Muscle layer of duodenum (tissue), 2 donors: ENCODE measurements around the gene OPCML.

Source experiments
- H3K27ac ChIP-seq: one replicate; pipeline ENCODE4 v1.7.0; 2013; ENCODE audit warnings: mild to moderate bottlenecking, low read length
- H3K27me3 ChIP-seq: one replicate; pipeline ENCODE4 v1.7.0; 2013; ENCODE audit warnings: low read depth, mild to moderate bottlenecking, control low read depth, low read length
- H3K36me3 ChIP-seq, 2 donors: one replicate each; pipeline ENCODE4 v1.7.0; 2013; ENCODE audit warnings: low read length in 2 of 2, control low read depth in 1 of 2, mild to moderate bottlenecking in 1 of 2; ENCODE audit not compliant: insufficient read depth in 2 of 2, control insufficient read depth in 1 of 2
- H3K4me1 ChIP-seq, 2 donors: one replicate each; pipeline ENCODE4 v1.7.0; 2013; ENCODE audit warnings: low read length in 2 of 2, mild to moderate bottlenecking in 2 of 2, control low read depth in 1 of 2, moderate library complexity in 1 of 2; ENCODE audit not compliant: insufficient read depth in 2 of 2, control insufficient read depth in 1 of 2
- H3K4me3 ChIP-seq, 2 donors: one replicate each; pipeline ENCODE4 v1.7.0; 2013; ENCODE audit warnings: low read length in 2 of 2, low read depth in 1 of 2, mild to moderate bottlenecking in 1 of 2
- H3K9me3 ChIP-seq, 2 donors: one replicate each; pipeline ENCODE4 v1.7.0; 2013; ENCODE audit warnings: low read length in 2 of 2, control low read depth in 1 of 2, mild to moderate bottlenecking in 1 of 2; ENCODE audit not compliant: control insufficient read depth in 1 of 2
- donor health status: healthy.

The OPCML gene

GRCh38 chr11:132895340-132895739 is 637.0 kb downstream of the OPCML start:
- no peaks in the 10 kb centered on the region for H3K4me1 ChIP-seq
- H3K36me3 ChIP-seq, result no peaks in the 10 kb centered on the region
- no peak overlapping the region for H3K27ac ChIP-seq
- no peaks in the 10 kb centered on the region for H3K27me3 ChIP-seq
- H3K4me3 ChIP-seq, result no peak overlapping the region
- no peaks in the 10 kb centered on the region for H3K9me3 ChIP-seq

- H3K4me1 ChIP-seq, result no peaks in the 10 kb centered on the region
- H3K36me3 ChIP-seq, result no peaks in the 10 kb centered on the region
- H3K4me3 ChIP-seq, result no peak overlapping the region
- H3K9me3 ChIP-seq, result no peaks in the 10 kb centered on the region
- no peaks in the 10 kb centered on the region for H3K27me3 ChIP-seq
- H3K27ac ChIP-seq, result no peak overlapping the region
Measured at GRCh38 chr11:132894606-132895005, 637.7 kb downstream of the OPCML start.

DNA sequence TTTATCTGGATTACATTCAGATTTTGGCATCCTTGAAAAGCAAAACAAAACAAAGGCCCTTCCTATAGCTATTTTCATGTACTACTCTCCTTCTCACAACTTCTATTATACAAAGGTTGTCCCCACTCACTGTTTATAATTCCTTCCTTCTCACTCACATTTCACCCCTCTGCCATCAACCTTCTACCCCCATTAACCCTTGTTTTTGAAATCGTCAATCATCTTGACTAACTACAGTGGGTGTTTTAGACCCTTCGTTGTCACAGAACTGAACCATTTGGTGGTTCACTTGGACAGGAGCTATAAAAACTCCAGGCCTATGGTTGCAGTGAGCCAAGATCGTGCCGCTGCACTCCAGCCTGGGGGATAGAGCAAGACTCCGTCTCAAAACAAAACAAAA is 639.4 kb downstream of the OPCML start:
- no peaks in the 10 kb centered on the region for H3K36me3 ChIP-seq
- no peaks in the 10 kb centered on the region for H3K4me1 ChIP-seq
- H3K27me3 ChIP-seq, result no peaks in the 10 kb centered on the region

GRCh38 chr11:132888226-132888625 is 644.1 kb downstream of the OPCML start:
- no peaks in the 10 kb centered on the region for H3K27me3 ChIP-seq
- H3K9me3 ChIP-seq, result no peaks in the 10 kb centered on the region
- no peak overlapping the region for H3K4me3 ChIP-seq
- no peaks in the 10 kb centered on the region for H3K4me1 ChIP-seq
- no peak overlapping the region for H3K27ac ChIP-seq
- H3K36me3 ChIP-seq, result no peaks in the 10 kb centered on the region

More for the DNA sequence above, 639.4 kb downstream of the OPCML start:
- no peak overlapping the region for H3K27ac ChIP-seq
- H3K9me3 ChIP-seq, result no peaks in the 10 kb centered on the region
- no peak overlapping the region for H3K4me3 ChIP-seq

DNA sequence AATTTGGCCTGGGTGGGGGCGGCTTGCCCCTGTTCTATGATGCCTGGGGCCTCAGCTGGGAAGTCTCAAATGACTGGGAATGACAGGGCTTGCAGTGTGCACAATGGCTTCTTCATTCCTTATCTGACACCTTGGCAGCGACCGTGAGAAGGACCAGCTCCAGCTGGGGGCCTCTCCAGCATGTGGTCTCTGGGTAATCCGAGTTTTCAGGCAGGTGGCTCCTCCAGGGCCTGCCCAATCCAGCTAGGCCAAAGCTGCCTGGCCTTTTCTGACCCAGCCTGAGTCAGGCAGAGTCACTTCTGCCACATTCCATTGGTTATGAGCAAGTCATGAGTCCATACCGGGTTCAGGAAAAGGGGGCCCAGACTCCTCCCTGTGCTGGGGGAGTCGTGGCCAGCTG is 646.0 kb downstream of the OPCML start:
- Histone ChIP-seq H3K27me3 (no peaks in the 10 kb centered on the region), H3K4me1 (no peaks in the 10 kb centered on the region), H3K36me3 (no peaks in the 10 kb centered on the region), H3K4me3 (no peak overlapping the region), H3K27ac (no peak overlapping the region), H3K9me3 (no peaks in the 10 kb centered on the region)

GRCh38 chr11:132883241-132883640 is 649.1 kb downstream of the OPCML start:
- no peaks in the 10 kb centered on the region for H3K4me1 ChIP-seq
- H3K4me3 ChIP-seq, result no peak overlapping the region
- H3K27ac ChIP-seq, result no peak overlapping the region
- H3K27me3 ChIP-seq, result no peaks in the 10 kb centered on the region
- H3K9me3 ChIP-seq, result no peaks in the 10 kb centered on the region
- H3K36me3 ChIP-seq, result no peaks in the 10 kb centered on the region

DNA sequence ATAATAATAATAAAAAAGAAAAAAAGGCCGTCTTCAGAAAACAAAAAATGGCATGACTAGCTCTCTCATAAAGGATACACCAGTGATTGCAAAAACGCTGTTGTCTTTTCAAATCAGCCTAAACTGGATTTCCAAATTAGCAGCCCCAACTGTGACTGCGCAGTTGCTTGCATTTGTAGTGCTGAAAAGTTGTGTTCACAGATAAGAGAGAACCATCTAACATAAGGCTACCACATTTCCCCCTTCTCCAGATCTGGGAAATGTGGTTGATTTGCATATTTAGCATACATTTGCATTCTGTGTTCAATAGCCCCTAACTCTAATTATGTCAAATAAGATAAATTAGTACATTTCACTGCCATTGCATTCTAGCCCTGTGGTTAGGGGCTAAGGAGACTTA is 650.7 kb downstream of the OPCML start:
- H3K4me1 ChIP-seq, result no peaks in the 10 kb centered on the region
- no peaks in the 10 kb centered on the region for H3K36me3 ChIP-seq
- H3K4me3 ChIP-seq, result no peak overlapping the region
- H3K27me3 ChIP-seq, result no peaks in the 10 kb centered on the region
- H3K27ac ChIP-seq, result no peak overlapping the region
- no peaks in the 10 kb centered on the region for H3K9me3 ChIP-seq

DNA sequence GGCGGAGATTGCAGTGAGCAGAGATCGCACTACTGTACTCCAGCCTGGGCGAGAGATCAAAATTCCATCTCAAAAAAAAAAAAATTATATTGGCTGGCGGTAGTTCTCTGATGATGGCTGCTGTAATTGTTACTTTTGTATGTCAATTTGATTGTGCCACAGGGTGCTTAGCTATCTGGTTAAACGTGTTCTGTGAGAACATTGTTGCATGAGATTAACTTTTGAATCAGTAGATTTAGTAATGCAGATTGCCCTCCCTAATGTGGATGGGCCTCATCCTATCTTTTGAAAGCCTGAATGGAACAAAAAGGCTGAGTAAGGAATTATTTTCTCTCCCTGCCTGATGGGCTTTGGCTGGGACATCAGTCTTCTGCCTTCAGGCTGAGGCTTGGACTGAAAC is 654.2 kb downstream of the OPCML start:
- Histone ChIP-seq H3K27ac (no peak overlapping the region), H3K4me1 (no peaks in the 10 kb centered on the region), H3K27me3 (no peaks in the 10 kb centered on the region), H3K36me3 (no peaks in the 10 kb centered on the region), H3K4me3 (no peak overlapping the region), H3K9me3 (no peaks in the 10 kb centered on the region)

GRCh38 chr11:132876705-132877104 is 655.6 kb downstream of the OPCML start:
- Histone ChIP-seq H3K4me1 (no peaks in the 10 kb centered on the region), H3K27me3 (no peaks in the 10 kb centered on the region), H3K36me3 (no peaks in the 10 kb centered on the region), H3K4me3 (no peak overlapping the region), H3K27ac (no peak overlapping the region), H3K9me3 (no peaks in the 10 kb centered on the region)

- Histone ChIP-seq H3K4me3 (no peak overlapping the region), H3K27ac (no peak overlapping the region), H3K4me1 (no peaks in the 10 kb centered on the region), H3K9me3 (no peaks in the 10 kb centered on the region), H3K27me3 (no peaks in the 10 kb centered on the region), H3K36me3 (no peaks in the 10 kb centered on the region)
Measured at GRCh38 chr11:132876239-132876638, 656.1 kb downstream of the OPCML start.

- Histone ChIP-seq H3K36me3 (no peaks in the 10 kb centered on the region), H3K27ac (no peak overlapping the region)
Measured at GRCh38 chr11:132874638-132875037, 657.7 kb downstream of the OPCML start.

GRCh38 chr11:132873841-132874240 is 658.5 kb downstream of the OPCML start:
- Histone ChIP-seq H3K4me1 (no peaks in the 10 kb centered on the region), H3K36me3 (no peaks in the 10 kb centered on the region), H3K4me3 (no peak overlapping the region), H3K27ac (no peak overlapping the region), H3K27me3 (no peaks in the 10 kb centered on the region), H3K9me3 (no peaks in the 10 kb centered on the region)

More at GRCh38 chr11:132874638-132875037, 657.7 kb downstream of the OPCML start:
- no peaks in the 10 kb centered on the region for H3K27me3 ChIP-seq
- no peak overlapping the region for H3K4me3 ChIP-seq
- H3K4me1 ChIP-seq, result no peaks in the 10 kb centered on the region
- no peaks in the 10 kb centered on the region for H3K9me3 ChIP-seq
